HAP-1 (cell line): ENCODE data around the gene ZSCAN10.
"Not testable (repeated sequence)": the region's sequence is repeated elsewhere in the genome, so short reads cannot be mapped to it uniquely, and the experiment has no call there.

ENCODE experiments used
- DNase-seq, 2 experiments: peaks; one replicate each; pipeline ENCODE4 v3.0.0-alpha.2; 2016 to 2020; ENCODE audit warnings: low spot score in 2 of 2
- H3K27me3 ChIP-seq: fragments of 250-450 bp; sonication (Bioruptor Pico); 2 replicates; pipeline ENCODE4 v1.5.1; 2020; ENCODE audit warnings: low read depth, mild to moderate bottlenecking, moderate library complexity
- H3K36me3 ChIP-seq: fragments of 250-450 bp; sonication (Bioruptor Pico); replicated peaks from 2 replicates; pipeline ENCODE4 v1.5.1; 2020; ENCODE audit warnings: mild to moderate bottlenecking
- H3K4me1 ChIP-seq: fragments of 250-450 bp; sonication (Bioruptor Pico); 2 replicates; pipeline ENCODE4 v1.5.1; 2020; ENCODE audit warnings: mild to moderate bottlenecking
- H3K4me3 ChIP-seq: fragments of 250-450 bp; sonication (Bioruptor Pico); 2 replicates; pipeline ENCODE4 v1.5.1; 2020; ENCODE audit warnings: mild to moderate bottlenecking, moderate library complexity
- H3K9me3 ChIP-seq: fragments of 250-450 bp; sonication (Bioruptor Pico); 2 replicates; pipeline ENCODE4 v1.5.1; 2020; ENCODE audit warnings: mild to moderate bottlenecking, moderate library complexity
- in situ Hi-C: fragments of 300-500 bp; cut with MboI; formaldehyde crosslinking; loops from 3 replicates; pipeline ENCODE4 v1.14.3; 2020; ENCODE audit warnings: low sequenced_read_pairs, inconsistent platforms, mixed read lengths

The ZSCAN10 gene

DNA sequence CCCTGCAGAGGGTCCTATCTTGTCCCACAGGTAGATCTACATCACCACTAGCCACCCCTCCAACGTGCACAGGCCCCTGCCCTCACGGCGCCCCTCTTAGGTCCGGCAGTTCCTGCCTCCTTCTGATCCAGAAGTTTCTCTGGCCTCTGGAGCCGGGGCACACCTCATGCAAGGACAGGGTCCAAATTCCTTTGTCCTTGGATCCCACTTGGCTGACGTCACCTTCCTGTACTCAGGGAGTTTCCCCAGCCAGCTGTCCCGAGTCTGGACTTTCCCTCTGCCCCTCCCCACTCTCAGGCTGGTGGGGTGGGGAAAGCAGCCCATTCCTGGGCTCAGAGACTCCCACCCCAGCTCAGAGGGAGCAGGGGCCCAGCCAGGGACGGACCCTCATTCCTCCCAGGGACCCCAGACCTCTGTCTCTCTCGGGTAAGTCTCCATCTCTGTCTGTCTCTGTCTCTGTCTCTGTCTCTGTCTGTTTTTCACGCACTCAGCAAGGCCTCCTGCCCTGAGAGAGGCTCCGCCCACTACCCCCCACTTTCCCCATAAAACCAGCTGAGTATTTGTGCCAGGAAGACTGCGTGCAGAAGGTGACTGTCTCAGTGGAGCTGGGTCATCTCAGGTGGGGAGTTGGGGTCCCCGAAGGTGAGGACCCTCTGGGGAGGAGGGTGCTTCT lies 33.9 kb downstream of the ZSCAN10 start, which contains the start of gene IL32:
TSS of gene IL32 (plus strand) at position 572 of the 673 bp plus-strand sequence. CDS start 172 bp downstream, outside the sequence.
- DNase-seq, result no peak
- H3K9me3 ChIP-seq, result no peaks in the 10 kb centered on the region
- no peak within 1 kb of the TSS for H3K4me3 ChIP-seq
- H3K36me3 ChIP-seq, result no peaks in the 10 kb centered on the region
- peaks cover 3% of the 10 kb centered on the region; the same call in 1 of the 2 replicates for H3K4me1 ChIP-seq
- H3K27me3 ChIP-seq, result no peaks in the 10 kb centered on the region
- in situ Hi-C loops, result no loop called here

DNA sequence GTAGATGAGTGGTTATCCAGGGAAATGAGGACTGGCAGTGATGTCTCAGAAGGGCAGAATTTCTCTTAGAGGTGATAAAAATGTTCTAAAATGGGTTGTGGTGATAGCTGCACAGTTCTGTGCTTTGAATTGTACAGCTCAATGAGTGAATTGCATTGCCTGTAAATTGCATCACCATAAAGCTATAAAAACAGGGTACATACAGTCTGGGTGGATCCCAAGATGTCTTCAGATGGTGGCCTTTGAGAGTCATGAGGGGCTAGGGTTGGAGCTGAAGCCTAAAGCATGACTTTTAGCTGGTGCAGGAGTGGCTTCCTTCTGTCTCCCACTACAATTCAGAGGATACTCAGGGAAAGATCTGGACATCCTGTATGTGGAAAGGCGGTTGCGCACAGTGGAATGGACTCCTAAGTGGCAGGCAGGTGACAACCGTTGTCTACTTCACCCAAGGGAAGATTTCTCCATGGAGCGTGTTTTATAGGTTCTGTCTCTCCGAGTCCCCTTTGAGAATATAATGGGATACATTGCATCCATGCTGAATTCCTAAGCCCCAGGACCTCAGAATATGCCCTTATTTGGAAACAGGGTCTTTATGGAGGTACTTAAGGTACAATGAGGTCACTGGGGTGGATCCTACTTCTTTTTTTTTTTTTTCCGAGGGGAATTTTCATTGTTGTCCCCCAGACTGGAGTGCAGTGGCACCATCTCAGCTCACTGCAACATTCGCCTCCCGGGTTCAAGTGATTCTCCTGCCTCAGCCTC lies 35.3 kb downstream of the ZSCAN10 start:
- in situ Hi-C loops, result no loop called here
- DNase-seq, result no peak

DNA sequence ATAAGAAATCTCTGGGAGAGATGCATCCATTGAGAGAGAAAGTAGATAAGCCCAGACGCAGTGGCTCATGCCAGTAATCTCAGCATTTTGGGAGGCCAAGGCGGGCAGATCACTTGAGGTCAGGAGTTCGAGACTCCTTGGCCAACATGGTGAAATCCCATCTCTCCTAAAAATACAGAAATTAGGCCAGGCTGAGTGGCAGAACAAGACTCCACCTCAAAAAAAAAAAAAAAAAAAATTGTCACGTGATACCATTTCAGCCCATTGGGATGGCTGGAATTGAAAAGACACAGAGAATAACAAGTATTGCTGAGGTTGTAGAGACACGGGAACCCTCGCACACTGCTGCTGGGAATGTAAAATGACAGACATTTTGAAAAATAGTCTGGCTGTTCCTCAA lies 36.5 kb downstream of the ZSCAN10 start:
- no peak for DNase-seq
- Histone ChIP-seq H3K4me1 (peaks cover 10% of the 10 kb centered on the region), H3K4me3 (no peak overlapping the region), H3K9me3 (no peaks in the 10 kb centered on the region), H3K36me3 (no peaks in the 10 kb centered on the region), H3K27me3 (no peaks in the 10 kb centered on the region)
- in situ Hi-C loops, result no loop called here

More for the DNA sequence above, 35.3 kb downstream of the ZSCAN10 start:
- no peak overlapping the region for H3K4me3 ChIP-seq
- H3K36me3 ChIP-seq, result no peaks in the 10 kb centered on the region
- H3K4me1 ChIP-seq, result peaks cover 10% of the 10 kb centered on the region
- H3K9me3 ChIP-seq, result no peaks in the 10 kb centered on the region
- H3K27me3 ChIP-seq, result no peaks in the 10 kb centered on the region

DNA sequence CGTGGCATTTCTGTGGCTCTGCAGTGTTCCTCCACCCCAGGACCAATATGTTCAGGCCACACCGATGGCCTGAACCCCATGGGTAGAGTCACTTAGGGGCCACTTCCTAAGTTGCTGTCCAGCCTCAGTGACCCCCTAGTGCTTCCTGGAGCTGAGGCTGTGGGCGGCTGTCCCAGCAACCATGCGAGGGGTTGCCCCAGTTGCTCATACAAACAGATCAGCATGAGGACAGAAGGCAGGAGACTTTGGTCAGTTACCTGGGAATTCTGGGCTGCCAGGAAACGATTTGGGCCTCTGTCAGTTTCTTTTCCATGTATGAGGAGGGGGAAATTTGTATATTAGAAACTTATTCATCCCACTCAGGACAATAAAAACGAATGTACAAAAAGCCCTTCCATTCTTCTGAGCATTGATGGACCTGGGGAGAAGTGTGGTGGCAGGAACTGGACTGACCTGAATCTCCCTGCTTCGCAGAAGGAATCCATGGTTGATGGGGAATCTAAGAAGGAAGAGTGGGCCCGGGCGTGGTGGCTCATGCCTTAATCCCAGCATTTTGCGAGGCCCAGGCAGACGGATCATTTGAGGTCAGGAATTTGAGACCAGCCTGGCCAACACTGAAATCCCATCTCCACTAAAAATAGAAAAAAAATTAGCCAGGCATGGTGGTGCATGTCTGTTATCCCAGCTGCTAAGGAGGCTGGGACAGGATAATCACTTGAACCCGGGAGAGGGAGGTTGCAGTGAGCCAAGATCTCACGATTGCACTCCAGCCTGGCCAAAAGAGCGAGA lies 38.6 kb downstream of the ZSCAN10 start:
- H3K36me3 ChIP-seq, result no peaks in the 10 kb centered on the region
- no peaks in the 10 kb centered on the region for H3K27me3 ChIP-seq
- peaks cover 10% of the 10 kb centered on the region for H3K4me1 ChIP-seq
- H3K9me3 ChIP-seq, result no peaks in the 10 kb centered on the region
- in situ Hi-C loops, result no loop called here
- no peak overlapping the region for H3K4me3 ChIP-seq
- no peak for DNase-seq

DNA sequence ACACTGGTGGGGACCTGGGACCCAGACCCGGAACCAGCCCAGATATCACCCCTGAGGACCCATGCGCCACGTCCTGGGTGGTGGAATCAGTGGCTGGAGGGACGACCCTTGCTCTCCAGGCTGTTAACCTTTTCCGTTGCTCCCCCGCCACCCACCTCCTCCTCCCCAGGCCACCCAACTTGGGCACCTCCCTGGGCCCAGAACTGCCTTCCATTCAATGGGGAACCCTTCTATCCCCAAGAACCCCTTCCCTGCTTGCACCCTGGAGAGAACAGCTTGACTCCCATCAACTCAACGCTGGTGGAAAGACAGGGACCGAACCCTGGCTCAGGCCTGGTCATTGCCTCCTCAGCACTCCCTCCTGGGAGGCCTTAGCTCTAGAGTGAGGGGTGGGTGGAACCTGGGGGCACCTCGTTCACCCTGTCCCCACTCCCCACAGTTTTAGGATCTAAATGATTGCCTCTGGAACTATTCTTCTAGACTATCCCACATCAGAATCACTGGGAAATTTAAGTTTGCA lies 39.3 kb downstream of the ZSCAN10 start:
- H3K36me3 ChIP-seq, result no peaks in the 10 kb centered on the region; the same call in 1 of the 2 replicates
- DNase-seq, result no peak
- H3K4me1 ChIP-seq, result peaks cover 10% of the 10 kb centered on the region
- no peaks in the 10 kb centered on the region for H3K27me3 ChIP-seq
- H3K4me3 ChIP-seq, result peak overlapping the region; percentile 92
- H3K9me3 ChIP-seq, result no peaks in the 10 kb centered on the region
- in situ Hi-C loops, result no loop called here

DNA sequence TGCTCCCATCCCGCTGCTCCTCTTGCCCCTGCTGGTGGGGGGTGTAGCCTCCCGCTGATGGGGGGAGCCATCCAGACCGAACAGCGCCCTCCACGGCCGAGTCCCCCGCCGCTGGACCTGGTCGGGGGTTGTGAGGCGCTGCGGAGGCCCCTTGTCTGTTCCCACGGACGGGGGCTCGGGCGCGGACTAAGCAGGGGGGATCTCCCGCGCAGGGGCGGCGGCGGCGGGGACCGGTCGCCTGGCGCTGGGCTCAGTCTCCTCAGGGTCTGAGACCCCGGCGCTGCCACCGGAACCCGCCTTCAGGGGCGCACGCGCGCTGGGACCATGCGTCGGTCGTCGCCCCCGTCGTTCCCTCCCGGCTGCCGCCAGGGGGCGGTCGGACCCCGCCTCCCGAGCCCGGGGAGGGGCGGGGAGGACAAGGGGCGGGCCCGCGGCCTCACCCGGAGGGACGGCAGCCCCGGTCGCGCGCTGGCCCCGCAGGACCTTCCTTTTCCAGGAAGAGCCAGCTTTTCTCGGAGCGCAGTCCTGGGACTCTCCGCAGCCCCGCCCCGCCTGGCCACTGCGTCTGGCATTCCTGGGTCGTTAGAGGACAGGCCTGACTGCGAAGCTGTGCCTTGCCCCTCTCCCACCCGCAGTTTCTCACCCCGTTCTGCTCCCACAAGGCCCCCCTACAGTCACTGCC lies 39.9 kb downstream of the ZSCAN10 start:
- in situ Hi-C loops, result no loop called here
- Histone ChIP-seq H3K4me1 (peaks cover 10% of the 10 kb centered on the region), H3K36me3 (no peaks in the 10 kb centered on the region; the same call in 1 of the 2 replicates), H3K4me3 (peak overlapping the region; percentile 92), H3K27me3 (no peaks in the 10 kb centered on the region), H3K9me3 (no peaks in the 10 kb centered on the region)
- peak; percentile 78 to 93 for DNase-seq

DNA sequence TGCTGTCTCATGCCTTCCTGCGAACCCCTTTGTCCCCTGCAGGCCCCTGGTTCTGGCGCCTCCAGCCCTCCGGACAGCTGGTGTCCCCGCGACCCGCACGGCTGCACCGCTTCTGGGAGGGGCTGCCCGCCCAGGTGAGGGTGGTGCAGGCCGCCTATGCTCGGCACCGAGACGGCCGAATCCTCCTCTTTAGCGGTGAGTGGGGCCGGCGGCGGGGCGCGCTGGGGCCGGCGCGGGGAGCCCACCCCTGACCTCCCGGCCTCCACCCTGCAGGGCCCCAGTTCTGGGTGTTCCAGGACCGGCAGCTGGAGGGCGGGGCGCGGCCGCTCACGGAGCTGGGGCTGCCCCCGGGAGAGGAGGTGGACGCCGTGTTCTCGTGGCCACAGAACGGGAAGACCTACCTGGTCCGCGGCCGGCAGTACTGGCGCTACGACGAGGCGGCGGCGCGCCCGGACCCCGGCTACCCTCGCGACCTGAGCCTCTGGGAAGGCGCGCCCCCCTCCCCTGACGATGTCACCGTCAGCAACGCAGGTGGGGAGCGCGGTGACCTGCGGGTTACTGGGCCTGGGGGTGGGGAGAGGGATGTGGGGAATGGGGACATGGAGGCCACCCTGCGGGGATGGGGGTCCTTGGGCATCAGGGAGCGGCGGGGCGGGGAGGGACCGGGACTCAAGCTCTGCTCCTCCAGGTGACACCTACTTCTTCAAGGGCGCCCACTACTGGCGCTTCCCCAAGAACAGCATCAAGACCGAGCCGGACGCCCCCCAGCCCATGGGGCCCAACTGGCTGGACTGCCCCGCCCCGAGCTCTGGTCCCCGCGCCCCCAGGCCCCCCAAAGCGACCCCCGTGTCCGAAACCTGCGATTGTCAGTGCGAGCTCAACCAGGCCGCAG lies 40.7 kb downstream of the ZSCAN10 start:
- H3K4me3 ChIP-seq, result peak overlapping the region; percentile 92
- peak in 1 of 2 experiments; percentile 72 for DNase-seq
- in situ Hi-C loops, result no loop called here
- H3K36me3 ChIP-seq, result no peaks in the 10 kb centered on the region; the same call in 1 of the 2 replicates
- H3K9me3 ChIP-seq, result no peaks in the 10 kb centered on the region
- peaks cover 10% of the 10 kb centered on the region for H3K4me1 ChIP-seq
- H3K27me3 ChIP-seq, result no peaks in the 10 kb centered on the region

DNA sequence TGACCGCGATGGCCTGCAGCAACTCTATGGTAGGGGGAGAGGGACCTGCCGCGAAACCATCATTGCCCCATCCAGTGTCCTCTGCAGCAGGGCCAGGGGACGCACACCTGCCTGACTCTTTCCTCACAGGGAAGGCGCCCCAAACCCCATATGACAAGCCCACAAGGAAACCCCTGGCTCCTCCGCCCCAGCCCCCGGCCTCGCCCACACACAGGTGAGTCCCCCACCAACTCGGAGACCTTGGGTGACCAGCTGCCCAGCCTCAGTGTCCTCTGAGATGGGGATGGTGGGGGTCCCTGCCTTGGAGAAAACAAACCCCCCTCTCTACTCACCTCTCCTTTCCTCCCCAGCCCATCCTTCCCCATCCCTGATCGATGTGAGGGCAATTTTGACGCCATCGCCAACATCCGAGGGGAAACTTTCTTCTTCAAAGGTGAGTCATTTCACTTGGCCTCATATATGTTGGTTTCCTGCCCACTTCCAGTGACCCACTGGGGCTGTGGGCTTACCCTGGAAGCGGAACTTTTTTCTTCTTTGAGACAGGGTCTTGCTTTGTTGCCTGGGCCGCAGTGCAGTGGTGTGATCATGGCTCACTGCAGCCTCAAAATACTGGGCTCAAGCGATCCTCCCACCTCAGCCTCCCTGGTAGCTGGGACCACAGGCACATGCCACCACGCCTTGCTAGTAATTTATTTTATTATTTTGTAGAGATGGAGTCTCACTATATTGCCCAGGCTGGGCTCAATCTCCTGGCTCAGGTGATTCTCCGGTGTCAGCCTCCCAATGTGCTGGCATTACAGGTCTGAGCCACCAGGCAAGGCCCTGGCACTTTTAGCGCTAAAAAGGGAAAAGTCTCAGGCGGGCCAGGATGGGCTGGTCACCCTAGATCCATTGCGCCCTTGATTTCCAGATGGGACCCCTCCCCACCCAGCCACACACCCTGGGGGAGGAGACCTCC lies 41.6 kb downstream of the ZSCAN10 start:
- in situ Hi-C loops, result no loop called here
- Histone ChIP-seq H3K4me3 (peak overlapping the region; percentile 92), H3K36me3 (no peaks in the 10 kb centered on the region; the same call in 1 of the 2 replicates), H3K27me3 (no peaks in the 10 kb centered on the region), H3K9me3 (no peaks in the 10 kb centered on the region), H3K4me1 (peaks cover 10% of the 10 kb centered on the region)
- DNase-seq, result no peak

DNA sequence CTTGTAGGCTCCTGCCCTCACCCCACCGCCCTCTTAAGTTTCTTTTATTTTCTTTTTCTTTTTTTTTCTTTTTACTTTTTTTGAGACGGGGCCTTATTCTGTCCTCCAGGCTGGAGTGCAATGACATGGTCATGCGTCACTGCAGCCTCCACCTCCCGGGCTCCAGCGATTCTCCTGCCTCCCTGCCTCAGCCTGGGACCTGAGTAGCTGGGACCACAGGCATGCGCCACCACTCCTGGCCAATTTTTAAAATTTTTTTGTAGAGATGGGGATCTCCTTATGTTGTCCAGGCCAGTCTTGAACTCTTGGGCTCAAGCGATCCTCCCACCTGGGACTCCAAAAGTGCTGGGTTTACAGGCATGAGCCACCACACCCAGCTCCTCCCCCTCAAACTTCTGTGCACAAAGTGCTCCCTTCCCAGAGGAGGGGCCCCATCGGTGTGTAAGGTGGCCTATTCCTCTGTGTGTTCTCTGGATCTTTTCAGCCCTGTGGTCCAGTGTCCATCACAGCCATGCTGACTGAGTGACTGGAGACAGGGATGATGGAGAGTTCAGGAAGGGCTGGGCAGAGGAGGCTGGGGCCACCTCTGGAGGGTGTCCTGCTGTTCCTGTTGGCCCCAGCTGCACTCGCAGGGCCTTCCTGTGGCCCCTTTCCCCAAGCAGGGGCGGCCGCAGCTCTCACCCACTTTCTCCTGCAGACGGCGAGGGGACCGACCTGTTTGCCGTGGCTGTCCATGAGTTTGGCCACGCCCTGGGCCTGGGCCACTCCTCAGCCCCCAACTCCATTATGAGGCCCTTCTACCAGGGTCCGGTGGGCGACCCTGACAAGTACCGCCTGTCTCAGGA lies 42.5 kb downstream of the ZSCAN10 start:
- Histone ChIP-seq H3K36me3 (no peaks in the 10 kb centered on the region; the same call in 1 of the 2 replicates), H3K27me3 (no peaks in the 10 kb centered on the region), H3K4me3 (no peak overlapping the region), H3K9me3 (no peaks in the 10 kb centered on the region), H3K4me1 (peaks cover 10% of the 10 kb centered on the region)
- in situ Hi-C loops, result no loop called here
- DNase-seq, result no peak

DNA sequence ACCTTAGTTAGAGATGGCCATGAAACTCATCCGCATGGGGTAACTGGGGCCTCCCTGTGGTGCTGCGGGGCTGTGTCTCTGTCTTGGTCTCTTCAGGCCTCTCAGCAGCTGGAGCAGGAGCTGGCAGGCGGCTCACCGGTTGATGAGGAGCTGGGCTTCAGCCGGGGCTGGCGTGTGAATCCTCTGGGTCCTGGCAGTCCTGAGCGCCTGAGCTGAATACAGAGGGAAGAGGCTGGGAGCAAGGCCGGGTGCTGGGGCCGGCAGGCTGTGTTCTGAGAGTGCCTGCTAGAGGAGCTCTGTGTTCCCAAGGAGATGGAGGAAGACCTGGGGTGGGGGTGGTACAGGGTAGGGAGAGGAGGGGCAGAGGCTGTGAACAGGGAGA lies 43.4 kb downstream of the ZSCAN10 start:
- not testable (repeated sequence) for H3K4me3 ChIP-seq

More for the DNA sequence above, 43.4 kb downstream of the ZSCAN10 start:
- H3K9me3 ChIP-seq, H3K27me3 ChIP-seq, H3K36me3 ChIP-seq, in situ Hi-C loops, DNase-seq: not testable (repeated sequence)
- peaks cover 10% of the 10 kb centered on the region for H3K4me1 ChIP-seq
